ENCODE results near the gene CAMKK2.

The CAMKK2 gene

DNA sequence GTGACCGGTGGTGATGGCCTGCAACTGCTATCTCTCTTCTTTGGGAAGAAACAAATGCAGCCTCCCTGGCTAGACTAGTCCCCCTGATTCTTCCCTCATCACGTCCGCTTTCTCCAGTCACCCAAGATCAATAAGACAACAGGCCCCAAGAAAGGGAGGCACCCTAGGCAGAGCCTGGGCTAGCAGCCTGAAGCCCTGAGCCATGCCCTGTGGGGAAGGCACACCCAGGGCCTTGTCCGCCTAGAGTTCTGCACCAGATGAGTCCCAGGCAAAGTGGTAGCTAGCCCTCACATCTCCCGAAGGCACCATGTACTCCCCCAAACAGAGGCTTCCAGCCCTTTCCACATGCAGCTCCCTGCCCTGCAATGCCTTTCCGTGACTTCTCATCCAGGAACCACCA is 35.1 kb downstream of the CAMKK2 start:
- no peak overlapping the region for H3K4me3 ChIP-seq (ENCODE audit: low read depth, low read length)
- H3K9me3 ChIP-seq (ENCODE audit: control insufficient read depth, insufficient read depth, low read depth, low read length): no peaks in the 10 kb centered on the region
- peaks cover 30 to 48% of the 10 kb centered on the region in 2 experiments; a peak in 2 of 3 replicates for H3K36me3 ChIP-seq (ENCODE audit: control insufficient read depth in 2 of 2, insufficient read depth in 1 of 2, low read length in 2 of 2)
- TF ChIP-seq ZNF24 (tag by site-specific recombination; IDR thresholded peaks at IDR 0.05) (no peak), ZFP3 (tag by site-specific recombination; IDR thresholded peaks at IDR 0.05; ENCODE audit: low read depth) (no peak), ZNF114 (tag by site-specific recombination; IDR thresholded peaks at IDR 0.05) (no peak), ZNF529 (tag by site-specific recombination; IDR thresholded peaks at IDR 0.05; ENCODE audit: insufficient replicate concordance) (no peak), KLF7 (tag by site-specific recombination; IDR thresholded peaks at IDR 0.05; ENCODE audit: borderline replicate concordance) (no peak), SP7 (tag by site-specific recombination; IDR thresholded peaks at IDR 0.05) (no peak), ZNF785 (tag by site-specific recombination; IDR thresholded peaks at IDR 0.05) (no peak), ZBTB8A (tag by site-specific recombination; IDR thresholded peaks at IDR 0.05) (no peak)
- TF ChIP-seq, protein P1, sequence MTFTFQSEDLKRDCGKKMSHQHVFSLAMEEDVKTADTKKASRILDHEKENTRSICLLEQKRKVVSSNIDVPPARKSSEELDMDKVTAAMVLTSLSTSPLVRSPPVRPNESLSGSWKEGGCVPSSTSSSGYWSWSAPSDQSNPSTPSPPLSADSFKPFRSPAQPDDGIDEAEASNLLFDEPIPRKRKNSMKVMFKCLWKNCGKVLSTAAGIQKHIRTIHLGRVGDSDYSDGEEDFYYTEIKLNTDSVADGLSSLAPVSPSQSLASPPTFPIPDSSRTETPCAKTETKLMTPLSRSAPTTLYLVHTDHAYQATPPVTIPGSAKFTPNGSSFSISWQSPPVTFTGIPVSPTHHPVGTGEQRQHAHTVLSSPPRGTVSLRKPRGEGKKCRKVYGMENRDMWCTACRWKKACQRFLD (tag by site-specific recombination; IDR thresholded peaks at IDR 0.05): no peak
- CTCF ChIA-PET: interaction anchor here (0.5 kb wide), 1 partner anchor 1716 kb away, joined by 3 read pairs; no protein-coding TSS in a partner anchor
- H3K27ac ChIP-seq (ENCODE audit: extremely low read depth, low read depth, low read length): no peak overlapping the region
- POLR2A ChIA-PET: no interaction called here
- H3K4me1 ChIP-seq (ENCODE audit: control insufficient read depth, insufficient read depth, low read length): no peaks in the 10 kb centered on the region

GRCh38 chr12:121260091-121260490 is 36.4 kb downstream of the CAMKK2 start:
- no peaks in the 10 kb centered on the region for H3K9me3 ChIP-seq (ENCODE audit: control insufficient read depth, insufficient read depth, low read depth, low read length)
- no peaks in the 10 kb centered on the region for H3K4me1 ChIP-seq (ENCODE audit: control insufficient read depth, insufficient read depth, low read length)
- TF ChIP-seq BCL11B (tag by site-specific recombination; IDR thresholded peaks at IDR 0.05; ENCODE audit: low read depth) (no peak), ZNF560 (tag by site-specific recombination; IDR thresholded peaks at IDR 0.05; ENCODE audit: borderline replicate concordance) (no peak), YY1 (tag by site-specific recombination; IDR thresholded peaks at IDR 0.05) (no peak), ZNF530 (tag by site-specific recombination; IDR thresholded peaks at IDR 0.05; ENCODE audit: low read depth) (no peak), ZFP37 (tag by site-specific recombination; IDR thresholded peaks at IDR 0.05) (no peak), ZBTB8A (tag by site-specific recombination; IDR thresholded peaks at IDR 0.05) (no peak), ZNF155 (tag by site-specific recombination; IDR thresholded peaks at IDR 0.05) (no peak)
- TF ChIP-seq, protein P2, sequence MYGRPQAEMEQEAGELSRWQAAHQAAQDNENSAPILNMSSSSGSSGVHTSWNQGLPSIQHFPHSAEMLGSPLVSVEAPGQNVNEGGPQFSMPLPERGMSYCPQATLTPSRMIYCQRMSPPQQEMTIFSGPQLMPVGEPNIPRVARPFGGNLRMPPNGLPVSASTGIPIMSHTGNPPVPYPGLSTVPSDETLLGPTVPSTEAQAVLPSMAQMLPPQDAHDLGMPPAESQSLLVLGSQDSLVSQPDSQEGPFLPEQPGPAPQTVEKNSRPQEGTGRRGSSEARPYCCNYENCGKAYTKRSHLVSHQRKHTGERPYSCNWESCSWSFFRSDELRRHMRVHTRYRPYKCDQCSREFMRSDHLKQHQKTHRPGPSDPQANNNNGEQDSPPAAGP (tag by site-specific recombination; IDR thresholded peaks at IDR 0.05): no peak
- ChIA-PET CTCF (no interaction called here), POLR2A (no interaction called here)
- H3K27ac ChIP-seq (ENCODE audit: extremely low read depth, low read depth, low read length): no peak overlapping the region
- peaks cover 29 to 47% of the 10 kb centered on the region in 2 experiments; a peak in 2 of 3 replicates for H3K36me3 ChIP-seq (ENCODE audit: control insufficient read depth in 2 of 2, insufficient read depth in 1 of 2, low read length in 2 of 2)
- no peak overlapping the region for H3K4me3 ChIP-seq (ENCODE audit: low read depth, low read length)

- CTCF ChIA-PET: no interaction called here
- H3K4me3 ChIP-seq (ENCODE audit: low read depth, low read length): no peak overlapping the region
- POLR2A ChIA-PET: no interaction called here
- H3K4me1 ChIP-seq (ENCODE audit: control insufficient read depth, insufficient read depth, low read length): no peaks in the 10 kb centered on the region
- H3K27ac ChIP-seq (ENCODE audit: extremely low read depth, low read depth, low read length): no peak overlapping the region
- TF ChIP-seq ZFP37 (tag by site-specific recombination; IDR thresholded peaks at IDR 0.05) (no peak), ZNF626 (tag by site-specific recombination; IDR thresholded peaks at IDR 0.05) (no peak), ZNF843 (tag by site-specific recombination; IDR thresholded peaks at IDR 0.05) (no peak), ZNF677 (tag by site-specific recombination; IDR thresholded peaks at IDR 0.05) (no peak)
- peaks cover 29 to 52% of the 10 kb centered on the region in 2 experiments; a peak in 2 of 3 replicates for H3K36me3 ChIP-seq (ENCODE audit: control insufficient read depth in 2 of 2, insufficient read depth in 1 of 2, low read length in 2 of 2)
- no peaks in the 10 kb centered on the region for H3K9me3 ChIP-seq (ENCODE audit: control insufficient read depth, insufficient read depth, low read depth, low read length)
Observed at GRCh38 chr12:121259074-121259473, 37.4 kb downstream of the CAMKK2 start.
